ENCODE results near the gene KRTAP5-2. TPM values are rescaled to one million over a fixed set of nuclear protein-coding genes. Genes with fewer than 3 reads are reported as not detected.

The KRTAP5-2 gene
- total RNA-seq, 1 experiment from 2014 or later, result not detected

DNA sequence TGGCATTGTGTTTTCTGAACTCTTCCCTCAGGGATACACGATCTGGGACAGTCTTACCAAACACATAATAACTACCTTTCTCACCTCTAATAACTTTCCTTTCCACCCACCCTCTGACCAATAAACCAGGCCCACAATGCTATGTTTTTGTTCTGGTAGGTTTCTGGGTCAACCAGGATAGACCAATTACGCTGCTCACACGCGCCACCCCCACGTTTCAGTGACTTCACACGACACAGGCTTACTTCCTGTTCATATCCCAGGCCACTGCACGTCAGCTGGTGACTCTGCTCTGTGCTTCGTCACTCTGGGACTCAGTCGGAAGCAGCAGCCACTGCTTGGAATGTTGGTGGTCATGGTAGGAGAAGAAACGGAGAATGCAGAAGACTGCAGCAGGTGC, 21.4 kb upstream of the KRTAP5-2 start:
- no CpG with 5 or more reads among the region's 10 CpGs for WGBS (ENCODE audit: extremely low coverage, insufficient read length, low lambda C conversion rate)
- Mint-ChIP-seq H3K27me3 (ENCODE audit: low read depth) (peaks cover 64% of the 10 kb centered on the region), H3K4me3 (no peak overlapping the region), H3K4me1 (peaks cover 0 to 5% of the 10 kb centered on the region in 2 experiments; a peak in 2 of 4 replicates), H3K27ac (no peak overlapping the region), H3K9me3 (peaks cover 8 to 12% of the 10 kb centered on the region in 2 experiments), H3K36me3 (ENCODE audit: insufficient read depth in 1 of 3, low read depth in 3 of 3) (0 out of 7 replicates have a peak, but pooled peaks cover 0 to 7% (median 0%) of the 10 kb centered on the region in 3 experiments)
- no peaks in the 10 kb centered on the region for H3K23me2 ChIP-seq (ENCODE audit: insufficient read length, low read depth, low read length, poor library complexity, severe bottlenecking)
- H3K9ac ChIP-seq (ENCODE audit: extremely low read depth, insufficient read length, low read length), result no peak overlapping the region
- H2BK5ac ChIP-seq (ENCODE audit: insufficient read length, low read length), result no peak overlapping the region
- H3K4me1 ChIP-seq (ENCODE audit: insufficient read depth, low read length), result no peaks in the 10 kb centered on the region
- H2AK5ac ChIP-seq (ENCODE audit: insufficient read length, low read length), result no peak overlapping the region
- no peaks in the 10 kb centered on the region for H4K20me1 ChIP-seq (ENCODE audit: control insufficient read depth, insufficient read depth, insufficient read length)
- H2BK12ac ChIP-seq (ENCODE audit: insufficient read length, low read depth, low read length), result no peak overlapping the region
- no peak overlapping the region for H2BK15ac ChIP-seq (ENCODE audit: low read depth, low read length)
- H3K14ac ChIP-seq (ENCODE audit: insufficient read depth, low read length), result no peak overlapping the region
- H3K56ac ChIP-seq (ENCODE audit: insufficient read length, low read depth, low read length), result no peak overlapping the region
- no peaks in the 10 kb centered on the region for H3K79me2 ChIP-seq (ENCODE audit: insufficient read depth, low read length)
- H2BK120ac ChIP-seq (ENCODE audit: low read depth, low read length, poor library complexity, severe bottlenecking), result no peak overlapping the region
- no peak overlapping the region for H3K27ac ChIP-seq (ENCODE audit: insufficient read length, low read depth, low read length)
- H2BK20ac ChIP-seq (ENCODE audit: low read depth, low read length, poor library complexity, severe bottlenecking), result no peak overlapping the region
- no peak overlapping the region for H3K23ac ChIP-seq (ENCODE audit: insufficient read length, low read depth, low read length)
- H4K5ac ChIP-seq (ENCODE audit: insufficient read length, low read depth, low read length), result no peak overlapping the region
- H3K18ac ChIP-seq (ENCODE audit: insufficient read length, low read depth, low read length), result no peak overlapping the region
- H2AFZ ChIP-seq (ENCODE audit: low read length), result no peak overlapping the region
- H3K9me3 ChIP-seq (ENCODE audit: control insufficient read depth, low read depth, low read length), result no peaks in the 10 kb centered on the region
- no peak overlapping the region for H3T11ph ChIP-seq (ENCODE audit: low read length)
- no peak overlapping the region for H4K8ac ChIP-seq (replicated peaks; ENCODE audit: insufficient read length, low read depth, low read length)
- TF ChIP-seq, protein P1, sequence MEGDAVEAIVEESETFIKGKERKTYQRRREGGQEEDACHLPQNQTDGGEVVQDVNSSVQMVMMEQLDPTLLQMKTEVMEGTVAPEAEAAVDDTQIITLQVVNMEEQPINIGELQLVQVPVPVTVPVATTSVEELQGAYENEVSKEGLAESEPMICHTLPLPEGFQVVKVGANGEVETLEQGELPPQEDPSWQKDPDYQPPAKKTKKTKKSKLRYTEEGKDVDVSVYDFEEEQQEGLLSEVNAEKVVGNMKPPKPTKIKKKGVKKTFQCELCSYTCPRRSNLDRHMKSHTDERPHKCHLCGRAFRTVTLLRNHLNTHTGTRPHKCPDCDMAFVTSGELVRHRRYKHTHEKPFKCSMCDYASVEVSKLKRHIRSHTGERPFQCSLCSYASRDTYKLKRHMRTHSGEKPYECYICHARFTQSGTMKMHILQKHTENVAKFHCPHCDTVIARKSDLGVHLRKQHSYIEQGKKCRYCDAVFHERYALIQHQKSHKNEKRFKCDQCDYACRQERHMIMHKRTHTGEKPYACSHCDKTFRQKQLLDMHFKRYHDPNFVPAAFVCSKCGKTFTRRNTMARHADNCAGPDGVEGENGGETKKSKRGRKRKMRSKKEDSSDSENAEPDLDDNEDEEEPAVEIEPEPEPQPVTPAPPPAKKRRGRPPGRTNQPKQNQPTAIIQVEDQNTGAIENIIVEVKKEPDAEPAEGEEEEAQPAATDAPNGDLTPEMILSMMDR (conservative IDR thresholded peaks at IDR 0.05), result no peak
- H3K27me3 ChIP-seq (ENCODE audit: insufficient read depth, low read length), result no peaks in the 10 kb centered on the region
- H4K91ac ChIP-seq (ENCODE audit: insufficient read length, low read depth, low read length), result no peak overlapping the region
- no peaks in the 10 kb centered on the region for H3K79me1 ChIP-seq (ENCODE audit: insufficient read depth, low read depth, low read length, poor library complexity, severe bottlenecking)
- no peak overlapping the region for H3K4me2 ChIP-seq (ENCODE audit: insufficient read depth, insufficient read length, low read length)
- no peak for DNase-seq
- H3K4ac ChIP-seq (ENCODE audit: low read depth, low read length), result no peak overlapping the region

Data from H9 (cell line).